Retinal pigment epithelial cell (primary cell): ENCODE data around the gene SLC16A12.

Source experiments
- DNase-seq: peaks from one replicate; pipeline ENCODE4 v3.0.0-alpha.2; 2010; ENCODE audit warnings: low read depth
- H3K4me3 ChIP-seq: 2 replicates; pipeline ENCODE4 v1.5.1; 2011; ENCODE audit warnings: mild to moderate bottlenecking, low read length, control low read depth, moderate library complexity
- TF ChIP-seq, protein P1 (sequence below): conservative IDR thresholded peaks from 2 replicates; pipeline ENCODE4 v1.5.1; 2011; ENCODE audit warnings: low read depth, low read length, control low read depth, inconsistent platforms

The SLC16A12 gene

DNA sequence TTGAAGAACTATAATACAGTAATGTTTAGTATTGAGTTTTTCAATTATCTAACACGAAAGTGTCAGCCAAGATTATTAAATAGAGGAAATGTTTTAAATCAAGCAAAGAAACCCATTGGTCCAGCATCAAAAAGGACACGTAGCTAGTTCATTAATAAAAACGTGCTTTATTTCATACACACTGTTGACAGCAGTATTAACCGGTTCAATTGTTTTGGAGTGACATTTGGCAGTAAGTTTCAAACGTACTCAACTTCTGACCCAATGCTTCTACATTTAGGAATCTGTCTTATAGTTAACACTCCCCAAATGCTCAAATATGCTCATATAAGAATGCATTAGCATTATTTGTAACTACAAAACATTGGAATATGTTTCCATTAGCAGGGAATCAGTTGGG is 41.3 kb downstream of the SLC16A12 start:
- TF ChIP-seq, protein P1, sequence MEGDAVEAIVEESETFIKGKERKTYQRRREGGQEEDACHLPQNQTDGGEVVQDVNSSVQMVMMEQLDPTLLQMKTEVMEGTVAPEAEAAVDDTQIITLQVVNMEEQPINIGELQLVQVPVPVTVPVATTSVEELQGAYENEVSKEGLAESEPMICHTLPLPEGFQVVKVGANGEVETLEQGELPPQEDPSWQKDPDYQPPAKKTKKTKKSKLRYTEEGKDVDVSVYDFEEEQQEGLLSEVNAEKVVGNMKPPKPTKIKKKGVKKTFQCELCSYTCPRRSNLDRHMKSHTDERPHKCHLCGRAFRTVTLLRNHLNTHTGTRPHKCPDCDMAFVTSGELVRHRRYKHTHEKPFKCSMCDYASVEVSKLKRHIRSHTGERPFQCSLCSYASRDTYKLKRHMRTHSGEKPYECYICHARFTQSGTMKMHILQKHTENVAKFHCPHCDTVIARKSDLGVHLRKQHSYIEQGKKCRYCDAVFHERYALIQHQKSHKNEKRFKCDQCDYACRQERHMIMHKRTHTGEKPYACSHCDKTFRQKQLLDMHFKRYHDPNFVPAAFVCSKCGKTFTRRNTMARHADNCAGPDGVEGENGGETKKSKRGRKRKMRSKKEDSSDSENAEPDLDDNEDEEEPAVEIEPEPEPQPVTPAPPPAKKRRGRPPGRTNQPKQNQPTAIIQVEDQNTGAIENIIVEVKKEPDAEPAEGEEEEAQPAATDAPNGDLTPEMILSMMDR, result no peak
- DNase-seq, result no peak
- no peak overlapping the region for H3K4me3 ChIP-seq

DNA sequence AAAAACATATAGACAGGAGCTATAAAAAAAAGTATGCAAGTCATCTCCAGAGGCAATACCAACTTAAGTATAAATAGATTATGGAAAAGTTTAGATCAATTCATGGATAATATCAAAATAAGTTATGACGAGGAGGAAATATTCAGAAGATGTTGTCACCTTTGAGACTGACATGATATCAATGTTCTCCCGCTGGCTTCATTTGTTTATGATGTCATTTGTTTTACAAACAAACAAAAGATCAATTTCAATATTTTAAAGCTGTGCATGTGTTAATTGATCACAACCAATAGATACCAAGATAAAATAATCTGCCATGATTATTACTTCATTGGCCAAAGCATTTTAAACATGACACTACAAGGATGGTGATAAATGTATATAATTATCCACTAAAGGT is 43.5 kb downstream of the SLC16A12 start:
- TF ChIP-seq, protein P1, result no peak
- no peak for DNase-seq
- no peak overlapping the region for H3K4me3 ChIP-seq

DNA sequence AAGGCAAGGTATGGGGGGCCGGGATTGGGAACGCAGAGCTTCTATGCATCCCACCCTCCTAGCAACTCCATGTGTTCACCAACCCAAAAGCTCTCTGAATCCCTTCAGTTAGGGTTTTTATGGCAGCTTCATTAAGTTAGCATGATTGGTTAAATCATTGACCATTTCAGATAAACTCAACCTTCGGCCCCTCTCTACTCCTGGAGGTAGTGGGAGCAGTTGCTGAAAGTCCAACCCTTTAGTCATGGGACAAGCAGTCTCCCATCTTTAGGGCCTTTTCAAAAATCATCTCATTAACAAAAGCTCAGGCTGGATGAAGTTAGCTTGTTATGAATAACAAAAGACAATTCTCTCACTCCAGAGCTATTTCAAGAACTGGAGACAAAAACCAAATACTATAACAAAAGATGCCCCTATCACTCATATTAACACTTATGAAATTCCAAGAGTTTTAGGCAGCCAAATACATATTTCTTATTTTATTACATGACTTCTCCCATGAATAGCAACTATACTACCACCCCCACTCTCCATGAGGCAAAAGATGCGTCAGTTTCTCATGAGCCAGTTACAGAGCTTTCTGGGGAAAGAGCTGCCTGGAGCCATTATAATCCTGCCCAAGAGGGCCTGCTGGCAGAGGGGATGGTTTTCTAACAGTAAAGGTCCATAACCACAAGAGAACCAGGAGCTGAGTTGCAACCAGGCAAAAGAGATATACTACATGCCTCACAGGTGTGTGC is 44.6 kb downstream of the SLC16A12 start:
- H3K4me3 ChIP-seq, result no peak overlapping the region
- TF ChIP-seq, protein P1, result no peak
- DNase-seq, result no peak

DNA sequence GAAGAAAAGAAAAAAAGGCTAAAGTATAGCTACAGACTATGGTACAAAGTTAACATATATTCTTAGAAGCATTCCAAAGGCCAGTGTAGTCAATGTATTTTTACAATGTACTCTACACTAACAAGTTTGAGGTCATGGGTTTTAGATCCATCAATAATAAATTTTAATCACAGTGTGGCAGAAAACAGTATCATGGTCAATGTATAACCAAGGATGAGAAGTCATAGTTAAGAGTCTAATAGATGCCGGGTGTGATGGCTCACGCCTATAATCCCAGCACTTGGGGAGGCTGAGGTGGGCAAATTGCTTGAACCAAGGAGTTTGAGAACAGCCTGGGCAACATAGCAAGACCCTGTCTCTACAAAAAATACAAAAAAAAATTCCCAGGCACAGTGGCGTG is 53.1 kb downstream of the SLC16A12 start:
- no peak for DNase-seq
- TF ChIP-seq, protein P1, result no peak
- H3K4me3 ChIP-seq, result no peak overlapping the region

DNA sequence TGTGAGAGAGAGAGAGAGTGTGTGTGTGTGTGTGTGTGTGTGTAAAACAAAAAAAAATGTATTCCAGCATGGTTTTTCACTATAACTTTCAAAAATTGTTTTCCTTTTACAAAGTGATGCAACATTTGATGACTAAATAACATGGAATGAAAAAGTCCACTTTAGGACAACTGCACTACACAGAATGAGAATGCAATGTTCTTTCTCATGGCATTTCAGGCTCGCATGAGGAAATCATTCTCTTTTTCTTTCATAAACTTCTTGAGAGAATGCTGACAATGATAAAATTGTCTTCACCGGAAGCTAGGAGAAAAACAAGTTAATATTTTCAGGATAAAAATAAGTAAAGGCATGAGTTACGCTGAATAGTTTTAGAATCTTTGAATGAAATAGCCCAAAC is 53.7 kb downstream of the SLC16A12 start:
- TF ChIP-seq, protein P1, result no peak
- DNase-seq, result peak; percentile 66
- no peak overlapping the region for H3K4me3 ChIP-seq

DNA sequence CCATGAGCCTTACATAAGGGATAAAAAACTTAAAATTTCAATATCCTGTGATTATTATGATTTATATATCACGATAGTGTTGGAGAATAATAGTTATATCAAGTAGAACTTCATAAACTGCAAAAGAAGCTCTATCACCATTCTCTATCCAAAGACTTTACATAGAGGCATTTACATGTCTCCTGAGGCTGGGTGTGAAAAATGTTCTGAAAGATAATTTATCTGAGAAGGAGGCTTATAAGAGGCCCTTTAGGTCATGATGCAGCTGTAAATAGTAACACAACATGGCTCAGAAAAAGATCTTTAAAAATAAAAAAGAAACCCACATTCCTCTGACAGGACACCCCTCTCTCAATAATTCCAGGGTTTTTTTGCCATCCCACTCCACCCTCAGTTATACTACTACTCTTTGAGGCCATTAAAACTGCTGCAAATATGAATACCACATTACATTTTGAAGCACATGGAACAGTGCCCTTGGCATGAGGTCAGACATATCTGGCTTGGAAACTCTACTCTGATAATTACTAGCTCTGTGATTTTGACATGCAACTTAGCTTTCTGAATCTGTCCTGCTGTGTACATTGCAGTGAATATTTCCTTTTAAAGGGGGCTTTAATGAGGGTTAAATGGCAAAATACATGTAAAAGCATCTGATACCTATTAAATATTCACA is 55.5 kb downstream of the SLC16A12 start:
- no peak overlapping the region for H3K4me3 ChIP-seq
- TF ChIP-seq, protein P1, result no peak
- no peak for DNase-seq
